NT2/D1 (cell line): Measurements from ENCODE around the gene C2CD3.

Source experiments
- YY1 ChIP-seq: IDR thresholded peaks from 2 replicates; pipeline ENCODE4 v1.6.1; 2011; ENCODE audit not compliant: insufficient read length, insufficient read depth
- ZNF274 ChIP-seq: IDR thresholded peaks from 2 replicates; pipeline ENCODE4 v1.6.1; 2011; ENCODE audit warnings: mild to moderate bottlenecking, low read depth, low read length

GRCh38 chr11:74011360-74012073 lies 159.3 kb downstream of the C2CD3 start:
- no peak for TF ChIP-seq ZNF274
- TF ChIP-seq YY1 = no peak
